ENCODE measurements around the gene ZHX3.

ZHX3 gene

DNA sequence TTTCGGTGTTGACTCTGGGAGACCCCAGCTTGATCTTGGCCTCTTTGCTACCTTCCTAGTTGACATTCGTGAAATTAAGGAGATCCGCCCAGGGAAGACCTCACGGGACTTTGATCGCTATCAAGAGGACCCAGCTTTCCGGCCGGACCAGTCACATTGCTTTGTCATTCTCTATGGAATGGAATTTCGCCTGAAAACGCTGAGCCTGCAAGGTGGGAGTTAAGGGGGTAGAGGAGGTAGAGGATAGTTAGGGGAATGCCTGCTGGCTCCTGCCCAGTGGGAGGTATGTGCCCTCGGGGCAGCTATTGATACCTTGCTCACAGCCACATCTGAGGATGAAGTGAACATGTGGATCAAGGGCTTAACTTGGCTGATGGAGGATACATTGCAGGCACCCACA, 158.0 kb downstream of the ZHX3 start:
- H2AFZ ChIP-seq (ENCODE audit: low read depth), result no peak overlapping the region
- no peak overlapping the region for H3K4me2 ChIP-seq
- peaks cover 34% of the 10 kb centered on the region for H3K4me1 ChIP-seq (ENCODE audit: low read depth, poor library complexity, severe bottlenecking)
- H3K4me3 ChIP-seq (IDR thresholded peaks at IDR 0.05; ENCODE audit: insufficient read depth, low read depth, low read length), result no peak overlapping the region
- TF ChIP-seq, protein P1, sequence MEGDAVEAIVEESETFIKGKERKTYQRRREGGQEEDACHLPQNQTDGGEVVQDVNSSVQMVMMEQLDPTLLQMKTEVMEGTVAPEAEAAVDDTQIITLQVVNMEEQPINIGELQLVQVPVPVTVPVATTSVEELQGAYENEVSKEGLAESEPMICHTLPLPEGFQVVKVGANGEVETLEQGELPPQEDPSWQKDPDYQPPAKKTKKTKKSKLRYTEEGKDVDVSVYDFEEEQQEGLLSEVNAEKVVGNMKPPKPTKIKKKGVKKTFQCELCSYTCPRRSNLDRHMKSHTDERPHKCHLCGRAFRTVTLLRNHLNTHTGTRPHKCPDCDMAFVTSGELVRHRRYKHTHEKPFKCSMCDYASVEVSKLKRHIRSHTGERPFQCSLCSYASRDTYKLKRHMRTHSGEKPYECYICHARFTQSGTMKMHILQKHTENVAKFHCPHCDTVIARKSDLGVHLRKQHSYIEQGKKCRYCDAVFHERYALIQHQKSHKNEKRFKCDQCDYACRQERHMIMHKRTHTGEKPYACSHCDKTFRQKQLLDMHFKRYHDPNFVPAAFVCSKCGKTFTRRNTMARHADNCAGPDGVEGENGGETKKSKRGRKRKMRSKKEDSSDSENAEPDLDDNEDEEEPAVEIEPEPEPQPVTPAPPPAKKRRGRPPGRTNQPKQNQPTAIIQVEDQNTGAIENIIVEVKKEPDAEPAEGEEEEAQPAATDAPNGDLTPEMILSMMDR (conservative IDR thresholded peaks at IDR 0.05; ENCODE audit: low read depth, low read length), result no peak
- no peaks in the 10 kb centered on the region for H3K27me3 ChIP-seq (ENCODE audit: insufficient read depth, low read depth)
- no peaks in the 10 kb centered on the region for H3K36me3 ChIP-seq (ENCODE audit: insufficient read depth)
- H3K79me2 ChIP-seq (ENCODE audit: insufficient read depth, low read depth), result no peaks in the 10 kb centered on the region
- H4K20me1 ChIP-seq (ENCODE audit: insufficient read depth), result no peaks in the 10 kb centered on the region
- H3K27ac ChIP-seq, result no peak overlapping the region
- no peak overlapping the region for H3K9ac ChIP-seq

DNA sequence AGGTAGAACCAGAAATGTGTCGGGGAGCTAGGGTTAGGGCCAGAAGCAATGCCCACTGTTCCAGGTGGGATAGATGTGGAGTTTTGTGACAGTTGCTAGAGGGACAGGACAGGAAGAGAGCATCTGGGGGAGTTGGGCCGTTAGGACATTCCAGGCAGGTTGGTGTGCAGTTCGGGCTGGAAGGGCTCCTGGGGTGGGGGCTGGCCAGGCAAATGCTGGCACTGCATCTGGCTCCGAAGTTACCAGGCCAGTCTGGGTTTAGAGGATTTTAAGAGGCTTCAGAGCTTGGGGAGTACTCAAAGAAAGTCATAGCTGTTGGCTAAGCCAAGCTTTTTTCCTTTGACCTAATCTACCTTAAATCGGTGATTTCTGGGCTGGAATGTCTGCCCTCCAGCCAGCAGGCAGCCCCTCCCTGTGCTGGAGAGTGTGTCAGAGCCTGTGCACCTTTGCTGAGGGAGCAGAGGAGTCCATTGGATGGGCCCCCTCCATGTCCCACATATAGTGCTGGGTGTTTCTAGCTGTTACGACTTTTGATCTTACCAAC, 159.4 kb downstream of the ZHX3 start:
- TF ChIP-seq, protein P1 (conservative IDR thresholded peaks at IDR 0.05; ENCODE audit: low read depth, low read length), result no peak
- no peaks in the 10 kb centered on the region for H4K20me1 ChIP-seq (ENCODE audit: insufficient read depth)
- H3K27me3 ChIP-seq (ENCODE audit: insufficient read depth, low read depth), result no peaks in the 10 kb centered on the region
- H3K4me3 ChIP-seq (IDR thresholded peaks at IDR 0.05; ENCODE audit: insufficient read depth, low read depth, low read length), result no peak overlapping the region
- H3K4me2 ChIP-seq, result peak overlapping the region; percentile 98
- no peak overlapping the region for H2AFZ ChIP-seq (ENCODE audit: low read depth)
- H3K36me3 ChIP-seq (ENCODE audit: insufficient read depth), result no peaks in the 10 kb centered on the region
- no peak overlapping the region for H3K27ac ChIP-seq
- peaks cover 34% of the 10 kb centered on the region for H3K4me1 ChIP-seq (ENCODE audit: low read depth, poor library complexity, severe bottlenecking)
- H3K79me2 ChIP-seq (ENCODE audit: insufficient read depth, low read depth), result no peaks in the 10 kb centered on the region
- H3K9ac ChIP-seq, result no peak overlapping the region

DNA sequence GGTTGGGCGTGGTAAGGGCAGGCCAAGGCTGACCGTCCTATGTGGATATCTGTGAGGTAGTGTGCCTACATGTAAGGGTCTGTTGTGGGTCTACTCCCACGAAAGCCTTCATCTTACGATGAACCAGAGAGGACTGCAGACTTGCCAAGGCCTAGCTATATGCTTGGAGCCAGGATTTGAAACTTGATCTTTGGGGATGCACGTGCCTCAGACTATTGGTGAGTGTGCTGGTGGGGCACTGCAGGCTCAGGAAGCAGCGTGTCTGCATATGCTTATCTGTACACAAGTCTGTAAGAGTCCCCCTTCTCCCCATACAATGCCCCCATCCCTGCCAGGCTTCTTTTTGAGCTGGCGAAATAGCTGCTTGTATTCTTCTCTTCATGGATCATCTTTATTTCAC, 162.3 kb downstream of the ZHX3 start:
- Histone ChIP-seq H3K27me3 (ENCODE audit: insufficient read depth, low read depth) (no peaks in the 10 kb centered on the region), H3K4me3 (IDR thresholded peaks at IDR 0.05; ENCODE audit: insufficient read depth, low read depth, low read length) (no peak overlapping the region), H3K4me1 (ENCODE audit: low read depth, poor library complexity, severe bottlenecking) (peaks cover 34% of the 10 kb centered on the region), H4K20me1 (ENCODE audit: insufficient read depth) (no peaks in the 10 kb centered on the region), H3K79me2 (ENCODE audit: insufficient read depth, low read depth) (no peaks in the 10 kb centered on the region), H3K27ac (no peak overlapping the region), H3K4me2 (no peak overlapping the region), H3K9ac (no peak overlapping the region), H2AFZ (ENCODE audit: low read depth) (no peak overlapping the region), H3K36me3 (ENCODE audit: insufficient read depth) (no peaks in the 10 kb centered on the region)
- TF ChIP-seq, protein P1 (conservative IDR thresholded peaks at IDR 0.05; ENCODE audit: low read depth, low read length), result no peak

DNA sequence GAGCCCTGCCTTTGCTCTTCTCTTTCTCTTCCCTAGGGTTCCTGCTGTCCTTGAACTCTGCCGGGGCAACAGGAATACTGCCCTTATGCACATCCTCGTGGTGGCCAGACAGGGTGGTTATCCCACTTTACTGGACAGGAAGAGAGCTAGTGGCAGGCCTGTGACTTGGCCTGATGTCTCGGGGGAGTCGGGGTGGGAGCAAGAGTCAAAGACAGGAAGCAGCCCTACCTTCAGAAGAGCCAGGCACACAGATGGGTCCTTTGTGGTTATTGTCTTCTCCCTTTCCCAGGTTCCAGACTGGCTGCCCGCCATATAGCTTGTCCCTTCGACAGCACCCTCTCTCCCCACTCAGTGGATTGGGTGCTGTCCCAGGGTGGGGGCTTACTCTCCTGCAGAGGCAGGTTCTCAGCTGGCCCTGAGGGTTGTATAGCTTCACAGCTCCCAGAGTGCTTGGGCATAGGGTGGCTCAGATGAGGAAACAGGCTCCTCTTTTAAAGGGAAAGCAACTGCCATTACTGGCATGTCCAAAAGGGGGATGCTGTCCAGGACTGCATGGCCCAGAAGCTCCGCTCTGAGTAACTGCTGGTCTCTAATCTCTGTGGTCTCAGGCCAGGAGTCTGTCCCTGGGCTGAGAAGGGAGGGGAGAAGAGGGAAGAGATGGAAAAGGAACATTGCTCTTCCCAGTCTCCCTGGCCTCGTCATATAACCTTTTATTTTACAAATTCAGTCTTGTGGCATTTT, 162.9 kb downstream of the ZHX3 start:
- Histone ChIP-seq H3K36me3 (ENCODE audit: insufficient read depth) (no peaks in the 10 kb centered on the region), H3K4me2 (no peak overlapping the region), H3K4me1 (ENCODE audit: low read depth, poor library complexity, severe bottlenecking) (peaks cover 34% of the 10 kb centered on the region), H4K20me1 (ENCODE audit: insufficient read depth) (no peaks in the 10 kb centered on the region), H3K4me3 (IDR thresholded peaks at IDR 0.05; ENCODE audit: insufficient read depth, low read depth, low read length) (no peak overlapping the region), H3K27ac (no peak overlapping the region), H3K9ac (no peak overlapping the region), H3K79me2 (ENCODE audit: insufficient read depth, low read depth) (no peaks in the 10 kb centered on the region), H2AFZ (ENCODE audit: low read depth) (no peak overlapping the region), H3K27me3 (ENCODE audit: insufficient read depth, low read depth) (no peaks in the 10 kb centered on the region)
- TF ChIP-seq, protein P1 (conservative IDR thresholded peaks at IDR 0.05; ENCODE audit: low read depth, low read length), result no peak
